ENCODE results near the gene RTTN. TPM values are rescaled to one million over a fixed set of nuclear protein-coding genes. Genes with fewer than 3 reads are reported as not detected.

The RTTN gene
- total RNA-seq, 1 donor from 2014 or later, result 6.9 TPM

GRCh38 chr18:70075906-70076305 is 129.6 kb downstream of the RTTN start:
- no peak for DNase-seq (ENCODE audit: low read depth)

- DNase-seq (ENCODE audit: low read depth), result peak; percentile 24
Measured at GRCh38 chr18:70074116-70074515, 131.4 kb downstream of the RTTN start.

- no peak for DNase-seq (ENCODE audit: low read depth)
Measured at GRCh38 chr18:70073432-70073831, 132.1 kb downstream of the RTTN start.

GRCh38 chr18:70072678-70073077 is 132.8 kb downstream of the RTTN start:
- DNase-seq (ENCODE audit: low read depth), result peak; percentile 47

- DNase-seq (ENCODE audit: low read depth), result no peak
Measured at GRCh38 chr18:70069965-70070364, 135.5 kb downstream of the RTTN start.

GRCh38 chr18:70069382-70069781 is 136.1 kb downstream of the RTTN start:
- DNase-seq (ENCODE audit: low read depth), result no peak

GRCh38 chr18:70068981-70069380 is 136.5 kb downstream of the RTTN start:
- no peak for DNase-seq (ENCODE audit: low read depth)

- no peak for DNase-seq (ENCODE audit: low read depth)
Measured at GRCh38 chr18:70059684-70060083, 145.8 kb downstream of the RTTN start.

- DNase-seq (ENCODE audit: low read depth), result no peak
Measured at GRCh38 chr18:70058916-70059315, 146.6 kb downstream of the RTTN start.

GRCh38 chr18:70047931-70048603 is 157.4 kb downstream of the RTTN start:
- peak; percentile 68 for DNase-seq (ENCODE audit: low read depth)

GRCh38 chr18:70046796-70047195 is 158.7 kb downstream of the RTTN start:
- DNase-seq (ENCODE audit: low read depth), result no peak

- DNase-seq (ENCODE audit: low read depth), result peak; percentile 73
Measured at GRCh38 chr18:70046207-70046606, 159.3 kb downstream of the RTTN start.

GRCh38 chr18:70044632-70045031 is 160.9 kb downstream of the RTTN start:
- peak; percentile 83 for DNase-seq (ENCODE audit: low read depth)

GRCh38 chr18:70041459-70042050 is 163.9 kb downstream of the RTTN start:
- no peak for DNase-seq (ENCODE audit: low read depth)

GRCh38 chr18:70039186-70039585 is 166.3 kb downstream of the RTTN start:
- DNase-seq (ENCODE audit: low read depth), result no peak

GRCh38 chr18:70037431-70038061 is 167.9 kb downstream of the RTTN start:
- DNase-seq (ENCODE audit: low read depth), result no peak

GRCh38 chr18:70036771-70037347 is 168.6 kb downstream of the RTTN start:
- DNase-seq (ENCODE audit: low read depth), result no peak

- DNase-seq (ENCODE audit: low read depth), result no peak
Measured at GRCh38 chr18:70036168-70036567, 169.3 kb downstream of the RTTN start.

GRCh38 chr18:70031221-70031620 is 174.3 kb downstream of the RTTN start:
- DNase-seq (ENCODE audit: low read depth), result no peak

- no peak for DNase-seq (ENCODE audit: low read depth)
Measured at GRCh38 chr18:70030728-70031127, 174.8 kb downstream of the RTTN start.

- no peak for DNase-seq (ENCODE audit: low read depth)
Measured at GRCh38 chr18:70029163-70029562, 176.3 kb downstream of the RTTN start.

- DNase-seq (ENCODE audit: low read depth), result no peak
Measured at GRCh38 chr18:70028734-70029133, 176.8 kb downstream of the RTTN start.

- DNase-seq (ENCODE audit: low read depth), result no peak
Measured at GRCh38 chr18:70028084-70028483, 177.4 kb downstream of the RTTN start.

Data from renal cortical epithelial cell (primary cell).